GM20431 (cell line): Measurements from ENCODE around the gene TRMT6.

Source experiments
- in situ Hi-C: fragments of 300-500 bp; cut with MseI, MboI; formaldehyde crosslinking; loops from one replicate; pipeline ENCODE4 v1.15.0; 2020; ENCODE audit warnings: low sequenced_read_pairs; ENCODE audit not compliant: unreplicated experiment

Gene TRMT6, protein sequence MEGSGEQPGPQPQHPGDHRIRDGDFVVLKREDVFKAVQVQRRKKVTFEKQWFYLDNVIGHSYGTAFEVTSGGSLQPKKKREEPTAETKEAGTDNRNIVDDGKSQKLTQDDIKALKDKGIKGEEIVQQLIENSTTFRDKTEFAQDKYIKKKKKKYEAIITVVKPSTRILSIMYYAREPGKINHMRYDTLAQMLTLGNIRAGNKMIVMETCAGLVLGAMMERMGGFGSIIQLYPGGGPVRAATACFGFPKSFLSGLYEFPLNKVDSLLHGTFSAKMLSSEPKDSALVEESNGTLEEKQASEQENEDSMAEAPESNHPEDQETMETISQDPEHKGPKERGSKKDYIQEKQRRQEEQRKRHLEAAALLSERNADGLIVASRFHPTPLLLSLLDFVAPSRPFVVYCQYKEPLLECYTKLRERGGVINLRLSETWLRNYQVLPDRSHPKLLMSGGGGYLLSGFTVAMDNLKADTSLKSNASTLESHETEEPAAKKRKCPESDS

DNA sequence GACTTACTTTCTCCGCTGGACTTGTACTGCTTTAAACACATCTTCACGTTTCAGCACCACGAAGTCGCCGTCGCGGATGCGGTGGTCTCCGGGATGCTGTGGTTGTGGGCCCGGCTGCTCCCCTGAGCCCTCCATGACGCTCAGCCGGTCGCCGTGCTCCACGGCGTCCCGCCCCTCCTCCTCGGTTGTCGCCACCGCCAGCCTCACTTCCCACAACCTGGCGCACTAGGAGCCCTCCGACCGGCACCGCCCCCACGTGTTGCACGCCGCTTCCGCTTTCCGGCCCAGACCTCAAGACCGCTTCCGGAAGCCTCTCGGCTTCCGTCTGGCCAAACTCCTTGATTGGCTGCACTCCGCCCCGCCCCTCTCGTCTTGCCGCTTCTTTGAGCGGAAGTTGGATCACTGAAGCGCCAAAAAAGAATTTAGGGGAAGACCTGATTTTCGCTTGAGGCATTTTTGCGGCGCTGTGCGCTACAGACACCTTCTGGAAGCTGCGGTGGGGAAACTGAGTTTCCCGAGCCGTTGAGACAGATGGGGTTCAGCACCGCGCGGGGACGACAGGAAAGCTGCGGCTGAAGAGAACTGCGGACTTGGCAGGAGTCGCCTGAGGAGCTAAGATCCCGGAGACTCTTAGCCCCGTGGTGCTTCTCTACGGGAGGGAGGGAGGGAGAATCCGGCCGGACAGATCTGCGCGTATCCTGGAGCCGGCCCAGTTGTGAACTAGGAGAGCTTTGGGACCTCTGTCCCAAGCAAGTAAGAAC lies at the start of gene TRMT6, which contains the start of gene MCM8:
Gene TRMT6, minus strand, starts transcription at position 263 of the 761 bp plus-strand sequence. Its CDS starts 128 bp downstream, at position 135.
Gene MCM8, plus strand, starts transcription at position 382 of the 761 bp plus-strand sequence. CDS start 1,364 bp downstream, outside the sequence.
- in situ Hi-C loops = no loop called here

DNA sequence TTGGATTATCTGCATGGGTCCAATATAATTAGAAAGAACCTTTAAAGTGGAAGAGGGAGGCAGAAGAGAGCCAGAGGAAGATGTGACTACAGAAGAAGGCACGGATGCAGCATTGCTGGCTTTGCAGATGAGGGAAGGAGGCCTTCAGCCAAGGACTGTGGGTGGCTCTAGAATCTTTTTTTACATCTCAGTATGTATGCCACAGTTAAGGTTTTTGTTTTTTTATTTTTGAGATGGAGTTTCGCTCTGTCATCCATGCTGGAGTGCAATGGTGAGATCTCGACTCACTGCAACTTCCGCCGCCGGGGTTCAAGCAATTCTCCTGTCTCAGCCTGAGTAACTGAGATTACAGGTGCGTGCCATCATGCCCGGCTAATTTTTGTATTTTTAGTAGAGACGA lies 49.5 kb upstream of the TRMT6 start:
- in situ Hi-C loops = no loop called here

DNA sequence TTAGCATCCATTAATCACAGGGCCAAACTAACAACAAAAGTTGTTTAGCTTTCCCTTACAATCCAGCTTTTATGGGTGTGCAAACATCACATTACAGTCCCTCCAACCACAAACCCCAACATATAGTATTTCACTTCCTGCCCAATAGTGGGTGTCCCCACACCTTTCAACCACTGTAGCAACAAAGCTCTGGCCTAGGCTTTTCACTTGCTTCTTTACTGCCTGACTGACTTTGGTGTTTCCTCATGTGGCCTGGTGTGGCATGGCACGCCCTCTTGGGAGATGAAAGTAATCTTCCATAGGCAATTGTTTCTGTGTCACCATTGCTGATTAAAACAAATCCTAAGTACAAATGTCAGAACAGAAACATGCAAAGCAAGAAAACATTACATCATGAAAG lies 46.4 kb upstream of the TRMT6 start:
- in situ Hi-C loops = no loop called here

DNA sequence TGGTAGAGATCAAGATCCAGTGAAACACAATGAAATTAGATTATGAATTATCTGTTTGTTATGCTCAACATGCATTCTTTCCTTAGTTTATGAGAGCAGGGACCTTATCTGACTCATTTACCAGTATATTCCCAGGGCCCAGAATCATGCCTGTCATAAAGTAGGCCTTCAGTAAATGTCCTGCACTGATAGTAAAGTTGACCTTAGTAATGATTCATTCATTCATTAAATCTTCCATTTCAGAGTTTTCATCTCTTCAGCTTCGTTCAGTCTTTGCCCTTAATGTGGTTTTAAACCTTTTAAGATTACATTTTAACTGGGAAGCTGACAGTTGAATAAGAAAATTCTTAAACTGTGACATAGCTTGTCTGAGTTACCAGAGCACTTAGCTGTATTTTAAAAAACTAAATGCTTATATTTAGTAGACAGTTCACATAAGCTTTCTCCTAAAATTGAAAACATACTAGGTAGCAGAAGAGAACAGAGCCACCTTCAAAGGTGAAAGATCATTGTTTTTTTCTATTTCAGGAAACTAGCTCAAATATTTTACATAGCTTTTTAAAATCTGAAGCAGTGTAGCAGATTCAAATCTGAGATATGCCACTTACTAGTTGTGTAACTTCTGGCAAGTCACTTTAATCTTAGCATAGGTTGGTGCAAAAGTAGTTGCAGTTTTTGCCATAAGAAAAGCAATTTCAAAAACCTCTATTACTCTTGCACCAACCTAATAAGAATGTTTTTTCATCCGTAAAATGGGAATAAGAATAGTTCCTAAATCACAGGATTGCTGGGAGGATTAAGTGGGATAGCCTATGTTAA lies 41.5 kb upstream of the TRMT6 start:
- in situ Hi-C loops = no loop called here

DNA sequence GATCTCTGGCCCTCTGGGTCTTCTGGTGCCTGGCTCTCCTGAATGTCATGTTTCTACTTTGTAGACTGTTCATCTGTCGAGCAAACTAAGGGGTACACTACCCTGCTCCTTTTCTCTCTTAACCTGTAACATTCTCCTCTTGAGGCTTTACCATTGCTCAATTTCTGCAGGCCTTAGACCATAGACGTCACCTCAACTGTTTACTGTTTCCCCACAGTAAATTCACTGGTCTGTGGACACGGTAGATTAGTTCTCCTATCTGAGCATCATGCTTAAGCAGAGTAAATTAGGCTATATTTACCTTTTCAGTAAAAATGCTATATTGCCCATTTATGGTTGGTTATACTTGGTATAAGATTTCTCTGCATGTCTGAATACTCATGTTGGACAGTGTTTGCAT lies 40.6 kb upstream of the TRMT6 start:
- in situ Hi-C loops = no loop called here

DNA sequence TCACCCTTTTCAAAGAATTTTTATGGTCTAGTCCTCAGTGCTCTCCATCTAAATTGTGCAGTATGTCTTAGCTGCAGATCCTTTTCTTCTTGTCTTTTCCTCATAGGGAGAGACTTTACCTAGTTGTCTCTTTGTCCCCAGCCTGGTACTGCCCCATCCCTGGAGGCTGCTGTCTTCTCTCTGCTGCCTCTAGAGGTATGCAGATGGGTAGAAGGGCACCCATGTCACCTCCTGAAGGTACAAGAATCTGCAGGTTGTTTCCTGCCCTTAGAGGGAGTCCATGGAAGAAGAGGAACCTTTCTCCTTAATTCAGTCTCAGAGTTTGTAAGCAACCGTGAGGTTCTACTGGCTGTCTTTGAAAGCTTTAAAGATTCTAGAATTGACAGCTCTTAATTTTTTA lies 39.2 kb upstream of the TRMT6 start:
- in situ Hi-C loops = no loop called here

DNA sequence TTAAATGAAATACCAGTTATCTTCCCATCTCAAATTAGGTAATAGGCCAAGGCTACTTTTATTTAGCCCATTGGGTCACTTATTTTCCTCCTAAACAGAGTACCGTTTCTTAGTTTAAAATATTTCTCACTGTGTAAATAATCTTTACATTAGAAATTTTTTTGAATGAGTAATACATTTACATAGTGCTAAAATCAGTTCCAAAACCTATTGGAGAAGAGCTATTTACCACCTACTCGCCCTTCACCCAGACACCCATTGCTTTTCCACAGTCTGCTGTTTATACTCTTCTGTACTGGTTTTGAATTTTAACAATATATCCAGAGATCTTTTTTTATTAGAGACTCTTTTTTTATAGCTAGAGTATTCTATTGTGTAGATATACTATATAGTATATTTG lies 37.0 kb upstream of the TRMT6 start:
- in situ Hi-C loops = no loop called here

DNA sequence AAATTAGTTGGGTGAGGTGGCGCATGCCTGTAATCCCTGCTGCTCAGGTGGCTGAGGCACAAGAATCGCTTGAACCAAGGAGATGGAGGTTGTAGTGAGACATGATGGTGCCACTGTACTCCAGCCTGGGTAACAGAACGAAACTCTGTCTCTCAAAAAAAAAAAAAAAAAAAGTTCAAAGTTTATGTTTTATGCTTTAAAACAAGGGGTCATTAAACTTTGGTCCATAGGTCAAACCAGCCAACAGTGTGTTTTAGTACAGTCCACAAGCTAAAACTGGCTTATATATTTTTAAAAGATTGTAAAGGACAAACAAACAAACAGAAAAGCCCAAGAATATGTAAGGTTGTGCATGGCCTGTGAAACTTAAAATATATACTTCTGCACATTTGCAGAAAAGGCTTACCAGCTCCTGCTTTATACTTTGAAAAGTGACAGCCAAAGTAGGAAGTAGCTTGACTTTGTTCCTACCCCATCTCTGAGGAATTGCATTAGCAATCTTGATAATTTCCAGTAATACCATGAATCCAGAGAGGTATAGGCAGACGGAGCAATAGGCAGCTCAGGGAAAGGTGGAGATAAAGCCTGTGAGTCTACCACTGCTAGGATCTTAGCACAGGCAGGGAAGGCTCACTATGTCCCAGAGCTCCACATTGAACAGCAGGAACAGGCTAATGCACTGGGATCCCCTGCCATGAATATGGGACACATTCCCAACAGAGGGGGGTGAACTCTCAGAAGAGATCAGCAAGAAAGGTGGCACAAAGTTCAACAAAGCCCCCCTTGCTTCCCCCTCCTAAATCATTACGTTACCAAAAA lies 30.6 kb upstream of the TRMT6 start:
- in situ Hi-C loops = no loop called here

DNA sequence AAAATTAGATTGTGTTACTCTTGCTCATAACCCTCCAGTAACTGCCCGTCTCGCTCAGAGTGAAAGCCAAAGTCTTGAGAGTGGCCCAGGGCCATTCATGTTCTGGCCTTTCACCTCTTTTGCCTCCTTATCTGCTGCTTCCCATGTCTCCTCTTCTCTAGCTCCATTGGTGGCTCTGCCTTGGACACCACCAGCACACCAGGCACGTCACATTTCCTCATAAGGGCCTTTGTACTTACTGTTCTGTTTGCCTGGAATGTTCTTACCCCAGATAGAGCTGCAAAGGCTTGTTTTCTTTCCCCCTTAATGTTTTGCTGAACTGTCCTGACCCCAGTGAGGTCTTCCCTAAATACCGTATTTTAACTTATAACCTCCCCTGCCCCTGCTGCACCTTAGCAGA lies 29.5 kb upstream of the TRMT6 start:
- in situ Hi-C loops = no loop called here

DNA sequence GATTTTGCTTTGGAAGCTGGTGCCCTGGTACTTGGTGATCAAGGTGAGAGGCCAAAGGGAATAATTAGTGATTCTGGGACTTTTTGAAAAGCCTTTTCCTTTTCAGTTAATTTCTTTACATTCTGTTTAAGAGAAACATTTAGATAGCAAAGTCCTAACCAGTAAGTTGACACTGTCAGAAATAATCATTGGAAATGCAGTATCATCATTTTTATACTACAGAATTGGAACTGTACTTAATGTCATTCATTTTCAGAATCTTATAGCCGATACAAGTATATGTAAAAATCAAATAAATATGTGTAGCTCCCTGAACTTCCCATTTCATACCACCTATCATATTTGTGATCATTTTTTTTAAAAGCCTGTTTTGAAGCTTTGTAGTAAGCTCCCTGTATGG lies 27.6 kb upstream of the TRMT6 start:
- in situ Hi-C loops = no loop called here

DNA sequence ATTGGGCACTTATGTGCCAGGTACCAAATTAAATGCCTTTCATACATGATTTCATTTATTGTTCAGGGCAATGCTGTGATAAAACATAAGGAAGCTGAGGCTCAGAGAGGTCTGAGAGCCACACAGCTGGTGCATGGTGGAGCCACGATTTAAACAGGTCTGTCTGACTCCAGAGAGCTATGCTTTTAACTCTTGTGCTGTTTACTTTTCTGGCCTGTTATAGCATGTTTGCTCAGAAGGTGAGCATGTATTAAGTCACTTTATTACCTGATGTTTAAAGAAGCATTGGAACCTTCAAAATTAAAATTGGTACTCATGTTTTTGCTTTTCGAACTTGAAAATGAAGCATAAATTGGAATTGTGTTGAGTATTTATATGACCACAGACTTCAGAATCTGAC lies 26.9 kb upstream of the TRMT6 start:
- in situ Hi-C loops = no loop called here

DNA sequence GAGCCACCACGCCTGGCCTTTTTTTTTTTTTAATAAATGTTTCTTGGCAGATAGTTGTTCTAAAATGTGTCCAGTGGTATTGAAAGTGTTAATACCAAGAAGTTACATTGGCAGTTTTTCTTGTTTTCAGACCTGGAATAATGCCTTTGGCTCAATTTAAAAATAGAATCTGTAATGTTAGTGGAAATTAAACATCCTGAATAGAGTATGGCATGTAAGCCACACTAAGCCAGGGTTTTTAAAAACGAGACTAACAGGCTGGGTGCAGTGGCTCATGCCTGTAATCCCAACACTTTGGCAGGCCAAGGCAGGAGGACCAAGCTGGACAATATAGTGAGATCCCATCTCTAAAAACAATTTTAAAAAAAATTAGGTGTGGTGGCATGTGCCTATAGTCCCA lies 25.4 kb upstream of the TRMT6 start:
- in situ Hi-C loops = no loop called here

DNA sequence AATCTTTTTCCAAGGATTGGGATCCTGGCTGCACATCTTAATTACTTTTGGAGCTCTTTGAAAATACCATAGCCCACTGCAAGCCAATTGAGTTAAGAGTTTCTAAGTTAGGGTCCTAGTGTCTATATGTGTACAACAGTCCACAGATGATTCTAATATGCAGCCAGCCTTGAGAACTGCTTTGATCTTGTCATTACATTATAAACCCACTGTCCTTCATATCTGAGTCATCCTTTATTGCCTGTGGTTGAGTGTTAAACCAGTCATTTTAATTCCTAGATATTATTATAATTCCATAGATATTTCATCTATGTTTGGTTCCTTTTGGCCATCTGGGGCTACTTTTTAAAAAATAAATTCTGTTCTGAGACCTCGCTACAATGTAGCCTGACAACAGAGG lies 24.2 kb upstream of the TRMT6 start:
- in situ Hi-C loops = no loop called here

DNA sequence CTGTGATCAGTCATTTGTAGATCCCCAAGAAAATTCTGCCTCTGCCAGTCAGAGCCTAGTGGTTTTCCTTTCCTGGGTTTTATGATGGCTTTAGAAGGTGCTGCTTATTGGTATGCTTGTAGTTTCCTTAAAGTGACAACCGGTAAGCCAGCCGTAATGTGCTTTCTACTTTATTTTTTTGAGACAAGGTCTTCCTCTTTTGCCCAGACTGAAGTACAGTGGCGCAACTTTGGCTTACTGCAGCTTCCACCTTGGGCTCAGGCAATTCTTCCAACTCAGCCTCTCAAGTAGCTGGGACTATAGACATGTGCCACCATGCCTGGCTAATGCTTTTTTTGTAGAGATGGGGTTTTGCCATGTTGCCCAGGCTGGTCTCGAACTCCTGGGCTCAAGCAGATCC lies 23.6 kb upstream of the TRMT6 start:
- in situ Hi-C loops = no loop called here

DNA sequence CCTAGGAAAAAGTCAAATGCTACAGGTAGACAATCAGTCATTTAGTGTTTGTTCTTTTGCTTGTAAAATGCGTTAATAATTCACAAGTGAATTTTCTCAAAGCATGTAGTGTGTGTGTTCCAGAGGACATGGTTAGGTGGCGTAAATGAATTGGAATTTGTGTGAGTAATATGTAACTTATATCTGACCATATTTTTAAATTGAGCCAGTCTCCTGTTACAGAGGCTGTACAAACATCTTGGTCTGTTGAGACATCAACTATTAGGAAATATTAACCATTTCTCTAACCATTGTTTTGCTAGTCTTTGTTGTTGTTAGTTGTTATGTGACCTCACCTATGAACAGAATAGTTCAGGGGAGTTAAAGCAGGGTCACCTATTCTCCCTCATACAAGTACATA lies 22.8 kb upstream of the TRMT6 start:
- in situ Hi-C loops = no loop called here

DNA sequence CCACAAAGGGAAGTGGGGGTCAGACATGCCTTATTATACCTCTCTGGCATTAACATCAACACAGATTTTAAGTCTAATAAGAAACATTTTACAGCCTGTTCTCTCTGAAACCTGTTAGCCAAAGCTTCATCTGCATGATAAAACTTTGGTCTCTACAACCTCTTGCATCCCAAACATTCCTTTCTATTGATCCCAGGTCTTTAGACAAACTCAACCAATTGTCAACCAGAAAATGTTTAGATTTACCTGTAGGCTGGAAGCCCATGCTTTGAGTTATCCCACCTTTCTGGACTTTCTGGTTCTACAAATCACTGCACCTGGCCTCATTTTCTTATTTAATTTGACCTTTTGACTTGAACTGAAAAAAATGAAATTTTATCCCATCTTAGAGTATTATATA lies 20.9 kb upstream of the TRMT6 start:
- in situ Hi-C loops = no loop called here

DNA sequence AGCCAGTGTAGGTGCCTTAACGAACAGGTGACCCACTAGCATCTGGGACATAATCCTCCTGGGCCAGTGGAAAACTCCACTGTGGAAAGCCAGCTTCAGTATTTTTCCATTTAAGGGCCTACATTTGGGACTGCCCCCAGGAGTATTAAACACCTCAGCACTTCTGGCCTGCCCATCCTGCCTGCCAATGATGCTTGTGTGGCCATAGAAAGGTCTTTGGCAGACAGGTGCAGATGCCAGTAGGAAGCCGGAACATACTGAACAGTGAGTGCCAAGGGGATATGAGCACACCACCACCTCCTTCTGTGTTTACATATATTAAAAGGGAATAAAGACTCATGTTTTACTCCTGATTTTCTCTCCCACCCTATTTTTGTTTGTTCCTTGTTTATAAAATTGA lies 20.0 kb upstream of the TRMT6 start:
- in situ Hi-C loops = no loop called here

DNA sequence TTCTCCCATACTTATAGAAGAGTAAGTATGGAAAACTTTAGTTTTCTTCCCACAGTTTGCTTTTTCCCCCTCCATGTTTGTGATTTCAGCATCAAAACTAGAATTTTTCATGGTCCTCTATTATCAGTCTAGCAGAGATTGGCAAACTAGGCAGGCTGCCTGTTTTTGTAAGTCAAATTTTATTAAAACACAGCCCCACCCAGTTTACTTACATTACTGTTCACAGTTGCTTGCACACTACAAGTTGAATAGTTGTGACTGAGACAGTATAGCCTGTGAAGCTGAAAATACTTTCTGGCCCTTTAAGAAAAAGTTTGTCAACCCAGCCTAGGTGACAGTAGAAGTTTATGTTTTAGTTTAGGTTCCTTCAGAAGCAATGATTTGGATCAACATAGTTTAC lies 19.6 kb upstream of the TRMT6 start:
- in situ Hi-C loops = no loop called here

DNA sequence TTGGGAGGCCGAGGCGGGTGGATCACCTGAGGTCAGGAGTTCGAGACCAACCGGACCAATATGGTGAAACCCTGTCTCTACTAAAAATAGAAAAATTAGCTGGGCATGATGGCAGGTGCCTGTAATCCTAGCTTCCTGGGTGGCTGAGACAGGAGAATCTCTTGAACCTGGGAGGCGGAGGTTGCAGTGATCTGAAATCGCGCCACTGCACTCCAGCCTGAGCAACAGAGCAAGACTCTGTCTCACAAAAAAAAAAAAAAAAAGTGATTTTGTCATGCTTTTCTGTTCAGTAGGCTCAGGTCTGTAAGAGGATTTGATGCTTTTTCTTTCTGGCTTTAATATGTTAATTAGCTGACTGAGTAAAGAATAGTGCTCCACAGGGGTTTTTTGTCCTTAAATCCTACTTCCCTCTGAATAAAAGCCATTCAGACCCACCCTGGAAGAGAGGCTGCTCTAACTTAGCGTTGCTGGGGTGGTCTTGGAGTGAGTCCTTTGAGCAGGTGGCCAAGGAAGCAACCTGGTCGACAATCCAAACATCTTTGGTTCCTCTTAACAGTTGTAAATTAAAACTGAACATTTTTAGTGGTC lies 19.1 kb upstream of the TRMT6 start:
- in situ Hi-C loops = no loop called here
